Kidney epithelial cell (primary cell): ENCODE data around the gene MACC1. TPM values are rescaled to one million over a fixed set of nuclear protein-coding genes. Genes with fewer than 3 reads are reported as not detected.

Experiments used
- DNase-seq: peaks from one replicate; pipeline ENCODE4 v3.0.0-alpha.2; 2010; ENCODE audit warnings: low read depth
- H3K27me3 ChIP-seq: 2 replicates; pipeline ENCODE4 v1.6.0; 2011; ENCODE audit warnings: low read length; ENCODE audit not compliant: control insufficient read depth, insufficient read depth
- H3K36me3 ChIP-seq: 2 replicates; pipeline ENCODE4 v1.5.1; 2011; ENCODE audit warnings: low read length; ENCODE audit not compliant: control insufficient read depth, insufficient read depth
- H3K4me3 ChIP-seq: 2 replicates; pipeline ENCODE4 v1.5.1; 2011; ENCODE audit warnings: low read depth, mild to moderate bottlenecking, control low read depth, low read length
- total RNA-seq: library from RNA; depleted of rRNA; stranded (reverse); fragments of >200 nt; gene quantifications from 2 replicates; pipeline ENCODE4 v1.2.3, GENCODE V29; 2015
- TF ChIP-seq, protein P1 (sequence below): IDR thresholded peaks from 2 replicates; pipeline ENCODE4 v1.5.1; 2011; ENCODE audit warnings: mild to moderate bottlenecking, moderate library complexity, low read length, control low read depth, inconsistent platforms; ENCODE audit not compliant: insufficient read depth, poor library complexity, severe bottlenecking

Gene MACC1
- total RNA-seq, 1 donor from 2014 or later = 57.5 TPM

DNA sequence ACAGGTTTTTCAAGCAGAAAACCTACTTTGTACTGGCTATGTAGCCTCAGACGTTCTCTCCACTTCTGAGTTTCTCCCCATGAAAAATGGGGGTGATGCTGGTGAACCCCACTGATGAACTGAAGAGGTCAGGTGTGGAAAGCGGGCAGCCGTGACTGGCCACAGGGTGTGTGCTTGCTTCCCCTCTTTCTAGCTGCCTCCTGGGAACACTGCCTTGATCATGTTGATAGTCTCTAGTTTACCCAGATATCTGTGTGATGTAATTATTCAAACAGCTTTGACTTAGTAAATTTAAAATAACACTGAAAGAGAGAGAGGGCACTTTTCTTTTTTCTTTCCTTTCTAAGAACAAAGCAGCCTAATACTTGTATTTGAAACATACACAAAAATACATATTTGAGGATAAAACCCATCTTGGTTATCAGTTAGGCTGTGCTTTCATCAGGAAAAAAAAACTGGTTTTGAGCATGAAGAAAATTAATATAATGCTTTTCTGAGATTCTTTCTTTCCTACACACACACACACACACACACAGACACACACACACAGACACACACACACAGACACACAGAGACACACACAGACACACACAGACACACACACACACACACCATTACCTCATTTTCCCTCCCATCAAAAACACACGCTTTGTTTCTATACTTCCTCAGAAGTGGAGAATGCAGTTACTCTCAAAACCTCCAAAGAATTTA is 76.7 kb downstream of the MACC1 start:
- no peak for DNase-seq
- Histone ChIP-seq H3K4me3 (no peak overlapping the region), H3K36me3 (no peaks in the 10 kb centered on the region), H3K27me3 (no peaks in the 10 kb centered on the region)
- TF ChIP-seq, protein P1, sequence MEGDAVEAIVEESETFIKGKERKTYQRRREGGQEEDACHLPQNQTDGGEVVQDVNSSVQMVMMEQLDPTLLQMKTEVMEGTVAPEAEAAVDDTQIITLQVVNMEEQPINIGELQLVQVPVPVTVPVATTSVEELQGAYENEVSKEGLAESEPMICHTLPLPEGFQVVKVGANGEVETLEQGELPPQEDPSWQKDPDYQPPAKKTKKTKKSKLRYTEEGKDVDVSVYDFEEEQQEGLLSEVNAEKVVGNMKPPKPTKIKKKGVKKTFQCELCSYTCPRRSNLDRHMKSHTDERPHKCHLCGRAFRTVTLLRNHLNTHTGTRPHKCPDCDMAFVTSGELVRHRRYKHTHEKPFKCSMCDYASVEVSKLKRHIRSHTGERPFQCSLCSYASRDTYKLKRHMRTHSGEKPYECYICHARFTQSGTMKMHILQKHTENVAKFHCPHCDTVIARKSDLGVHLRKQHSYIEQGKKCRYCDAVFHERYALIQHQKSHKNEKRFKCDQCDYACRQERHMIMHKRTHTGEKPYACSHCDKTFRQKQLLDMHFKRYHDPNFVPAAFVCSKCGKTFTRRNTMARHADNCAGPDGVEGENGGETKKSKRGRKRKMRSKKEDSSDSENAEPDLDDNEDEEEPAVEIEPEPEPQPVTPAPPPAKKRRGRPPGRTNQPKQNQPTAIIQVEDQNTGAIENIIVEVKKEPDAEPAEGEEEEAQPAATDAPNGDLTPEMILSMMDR = no peak

DNA sequence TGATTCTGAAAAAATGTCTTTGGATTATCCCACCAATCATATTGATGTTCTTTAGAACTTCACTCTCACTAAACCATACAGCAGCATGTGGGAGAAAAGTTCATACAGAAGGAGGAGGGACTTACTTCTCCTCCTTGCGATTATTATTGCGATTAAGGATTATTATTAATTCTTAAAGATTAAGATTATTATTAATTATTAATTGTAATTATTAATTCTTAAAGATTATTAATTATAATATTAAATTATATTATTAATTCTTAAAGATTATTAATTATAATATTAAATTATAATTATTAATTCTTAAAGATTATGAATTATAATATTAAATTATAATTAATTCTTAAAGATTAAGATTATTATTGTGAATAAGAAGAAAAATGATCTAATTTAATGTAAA is 80.5 kb downstream of the MACC1 start:
- Histone ChIP-seq H3K27me3 (no peaks in the 10 kb centered on the region), H3K4me3 (no peak overlapping the region), H3K36me3 (no peaks in the 10 kb centered on the region)
- TF ChIP-seq, protein P1 = no peak
- no peak for DNase-seq

- H3K4me3 ChIP-seq = no peak overlapping the region
- no peak for DNase-seq
- no peaks in the 10 kb centered on the region for H3K36me3 ChIP-seq
- TF ChIP-seq, protein P1 = no peak
- no peaks in the 10 kb centered on the region for H3K27me3 ChIP-seq
Observed at GRCh38 chr7:20133803-20134202, 83.4 kb downstream of the MACC1 start.

DNA sequence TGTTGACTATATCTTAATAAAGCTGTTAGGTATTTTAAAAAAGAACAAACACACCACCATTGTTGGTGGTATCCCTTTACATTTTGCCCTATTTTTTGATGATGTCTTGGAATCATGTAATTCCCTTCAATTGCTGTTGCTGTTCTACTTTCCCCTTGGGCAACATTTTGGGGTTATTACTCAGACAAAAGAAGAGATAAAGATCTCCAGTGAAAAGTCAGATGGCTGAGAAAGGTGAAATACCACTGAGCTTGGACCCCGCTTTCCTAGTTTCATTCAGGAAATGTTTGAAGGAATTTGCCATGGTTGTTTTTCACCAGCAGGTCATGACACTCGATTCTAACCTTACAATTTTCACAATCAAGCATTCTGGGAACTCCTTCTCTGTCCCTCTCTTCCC is 84.6 kb downstream of the MACC1 start:
- DNase-seq = no peak
- Histone ChIP-seq H3K27me3 (no peaks in the 10 kb centered on the region), H3K4me3 (no peak overlapping the region), H3K36me3 (no peaks in the 10 kb centered on the region)
- TF ChIP-seq, protein P1 = no peak

GRCh38 chr7:20131776-20132175 is 85.4 kb downstream of the MACC1 start:
- no peak overlapping the region for H3K4me3 ChIP-seq
- DNase-seq = no peak
- TF ChIP-seq, protein P1 = no peak

DNA sequence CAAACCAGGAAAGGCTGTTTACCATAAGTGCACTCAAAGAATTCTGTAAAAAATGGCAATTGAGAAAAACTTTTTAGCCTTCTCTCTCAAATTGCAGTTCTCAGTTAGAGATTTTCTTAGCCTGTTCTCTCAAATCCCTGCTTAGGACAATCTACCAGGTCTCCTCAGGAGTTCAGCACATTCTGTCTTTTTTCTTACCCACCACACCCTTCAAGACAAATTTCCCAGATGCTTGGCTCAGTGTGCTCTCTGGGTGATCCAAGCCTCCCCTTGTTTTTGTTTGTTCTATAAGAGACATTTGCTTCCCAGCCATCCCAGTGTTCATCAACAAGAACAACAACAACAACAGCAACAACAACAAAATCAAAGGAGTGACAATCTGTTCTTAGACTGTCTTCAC is 87.3 kb downstream of the MACC1 start:
- H3K27me3 ChIP-seq = no peaks in the 10 kb centered on the region
- no peaks in the 10 kb centered on the region for H3K36me3 ChIP-seq
- H3K4me3 ChIP-seq = no peak overlapping the region
- TF ChIP-seq, protein P1 = no peak
- no peak for DNase-seq

More at GRCh38 chr7:20131776-20132175, 85.4 kb downstream of the MACC1 start:
- H3K27me3 ChIP-seq = no peaks in the 10 kb centered on the region
- H3K36me3 ChIP-seq = no peaks in the 10 kb centered on the region
